Thoracic aorta (tissue), 2 donors: ENCODE results near the gene SCYL1. TPM values are rescaled to one million over a fixed set of nuclear protein-coding genes. Genes with fewer than 3 reads are reported as not detected.
A peak's percentile ranks its signal among the peaks of the same experiment; 100 is the strongest.

Source experiments
- ATAC-seq: fragments of 150-250 bp; one replicate; pipeline ENCODE4 v1.8.0; 2017; ENCODE audit warnings: low read depth; ENCODE audit not compliant: insufficient number of reproducible peaks, low FRiP score
- DNase-seq: peaks from one replicate; pipeline ENCODE4 v3.0.0-alpha.2; 2020; ENCODE audit warnings: low spot score
- H3K27ac ChIP-seq, 2 donors: fragments of 200-600 bp; sonication (generic); 1 replicate in 1 of 2; 2 replicates in 1 of 2; pipeline ENCODE4 v1.5.1; 2016; ENCODE audit warnings: mild to moderate bottlenecking in 2 of 2, moderate library complexity in 2 of 2
- H3K27me3 ChIP-seq: fragments of 200-600 bp; sonication (generic); replicated peaks from 2 replicates; pipeline ENCODE4 v1.6.0; 2016; ENCODE audit warnings: mild to moderate bottlenecking; ENCODE audit not compliant: insufficient read depth
- H3K36me3 ChIP-seq: fragments of 200-600 bp; sonication (generic); one replicate; pipeline ENCODE4 v1.5.1; 2016
- H3K4me1 ChIP-seq, 2 donors: fragments of 200-600 bp; sonication (generic); 1 replicate in 1 of 2; 2 replicates in 1 of 2; pipeline versions ENCODE4 v1.5.1 to v1.6.0; 2016; ENCODE audit warnings: low read depth in 2 of 2, mild to moderate bottlenecking in 1 of 2; ENCODE audit not compliant: control insufficient read depth in 1 of 2
- H3K4me3 ChIP-seq: fragments of 200-600 bp; sonication (generic); 2 replicates; pipeline ENCODE4 v1.5.1; 2016; ENCODE audit warnings: mild to moderate bottlenecking
- H3K9me3 ChIP-seq: fragments of 200-600 bp; sonication (generic); 2 replicates; pipeline ENCODE4 v1.5.1; 2016
- total RNA-seq, 2 donors: library from RNA; depleted of rRNA; stranded (reverse); fragments of >200 nt; gene quantifications; one replicate each; pipeline versions ENCODE4 v1.1.0 to v1.2.3, GENCODE V29; 2016
- TF ChIP-seq, protein P1 (sequence below): fragments of 200-600 bp; sonication (generic); IDR thresholded peaks from one replicate; pipeline ENCODE4 v1.5.1; 2019; ENCODE audit warnings: antibody characterized with exemption

SCYL1 gene
- total RNA-seq, 2 donors from 2014 or later = 96.8 to 106 TPM

DNA sequence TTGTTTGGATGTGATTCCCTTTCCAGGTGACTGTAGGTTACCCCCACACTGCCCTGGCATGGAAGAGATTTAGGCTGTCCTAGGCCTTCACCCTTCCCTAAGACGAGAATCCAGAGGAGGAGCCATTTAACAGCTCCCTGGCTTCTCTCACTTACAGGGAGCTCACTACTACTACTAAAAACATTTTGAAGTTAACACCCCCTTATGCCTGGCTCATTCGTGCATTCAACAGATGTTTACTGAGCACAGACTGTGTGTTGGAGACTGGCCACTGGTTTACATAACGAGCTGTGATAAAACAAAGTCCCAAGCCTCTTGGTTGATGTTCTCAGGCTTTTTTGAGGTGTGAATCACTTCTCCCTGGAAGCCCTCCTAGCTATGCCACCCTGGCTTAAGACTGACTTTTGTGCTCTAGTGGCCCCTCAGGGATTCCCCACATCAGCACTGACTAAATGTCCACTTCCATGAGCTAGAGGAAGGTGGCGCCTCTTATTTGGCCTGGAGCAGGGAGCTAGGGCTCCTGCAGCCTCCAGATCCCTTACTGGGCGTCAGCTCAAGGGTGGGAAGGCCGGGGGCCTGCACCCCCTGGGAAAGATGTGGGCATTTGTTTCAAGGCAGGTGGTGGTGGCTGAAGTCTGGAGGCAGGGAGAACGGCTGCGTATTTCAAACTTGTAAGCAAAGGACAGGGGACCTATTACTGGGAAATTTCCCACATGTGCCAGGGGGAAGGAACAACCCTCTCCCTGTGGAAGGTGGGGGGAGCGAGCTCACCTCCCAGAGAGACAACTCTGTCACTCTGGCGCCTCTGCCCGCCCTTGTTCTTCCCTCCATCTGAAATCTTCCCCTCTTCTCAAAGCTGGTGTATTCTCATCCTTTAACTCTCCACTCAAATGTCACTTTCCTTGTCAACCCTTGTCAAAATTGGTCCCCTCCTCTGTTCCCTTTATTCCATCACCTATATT is 45.4 kb upstream of the SCYL1 start:
- TF ChIP-seq, protein P1, sequence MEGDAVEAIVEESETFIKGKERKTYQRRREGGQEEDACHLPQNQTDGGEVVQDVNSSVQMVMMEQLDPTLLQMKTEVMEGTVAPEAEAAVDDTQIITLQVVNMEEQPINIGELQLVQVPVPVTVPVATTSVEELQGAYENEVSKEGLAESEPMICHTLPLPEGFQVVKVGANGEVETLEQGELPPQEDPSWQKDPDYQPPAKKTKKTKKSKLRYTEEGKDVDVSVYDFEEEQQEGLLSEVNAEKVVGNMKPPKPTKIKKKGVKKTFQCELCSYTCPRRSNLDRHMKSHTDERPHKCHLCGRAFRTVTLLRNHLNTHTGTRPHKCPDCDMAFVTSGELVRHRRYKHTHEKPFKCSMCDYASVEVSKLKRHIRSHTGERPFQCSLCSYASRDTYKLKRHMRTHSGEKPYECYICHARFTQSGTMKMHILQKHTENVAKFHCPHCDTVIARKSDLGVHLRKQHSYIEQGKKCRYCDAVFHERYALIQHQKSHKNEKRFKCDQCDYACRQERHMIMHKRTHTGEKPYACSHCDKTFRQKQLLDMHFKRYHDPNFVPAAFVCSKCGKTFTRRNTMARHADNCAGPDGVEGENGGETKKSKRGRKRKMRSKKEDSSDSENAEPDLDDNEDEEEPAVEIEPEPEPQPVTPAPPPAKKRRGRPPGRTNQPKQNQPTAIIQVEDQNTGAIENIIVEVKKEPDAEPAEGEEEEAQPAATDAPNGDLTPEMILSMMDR = peak; percentile 34
- DNase-seq = peak; percentile 72
- H3K27me3 ChIP-seq = no peaks in the 10 kb centered on the region
- H3K4me3 ChIP-seq = peak overlapping the region; percentile 96
- H3K4me1 ChIP-seq = peaks cover 48 to 69% of the 10 kb centered on the region in 2 donors
- peak overlapping the region; percentile 98 to 99 for H3K27ac ChIP-seq
- H3K9me3 ChIP-seq = no peaks in the 10 kb centered on the region
- ATAC-seq = peak; percentile 67
- H3K36me3 ChIP-seq = no peaks in the 10 kb centered on the region

DNA sequence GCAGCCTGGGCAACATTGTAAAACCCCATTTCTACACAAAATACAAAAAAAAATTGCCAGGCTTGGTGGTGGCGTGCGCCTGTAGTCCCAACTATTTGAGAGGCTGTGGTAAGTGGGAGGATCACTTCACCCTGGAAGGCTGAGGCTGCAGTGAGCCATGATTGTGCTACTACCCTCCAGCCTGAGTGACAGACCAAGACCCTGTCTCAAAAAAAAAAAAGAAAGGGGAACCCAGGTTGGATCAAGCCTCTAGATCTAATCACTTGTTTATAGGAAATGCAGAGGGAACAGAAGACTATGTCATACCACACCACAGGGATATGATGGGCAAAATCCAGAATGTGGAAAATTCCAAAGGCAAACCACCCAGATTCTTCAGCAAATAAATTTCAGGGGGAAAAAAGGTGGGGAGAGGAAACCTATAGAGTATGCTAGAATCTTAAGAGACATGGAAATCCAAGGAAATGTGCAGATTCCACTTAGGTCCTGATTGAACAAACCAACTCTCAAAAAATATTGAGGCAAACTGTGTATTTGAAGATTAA is 42.5 kb upstream of the SCYL1 start:
- Histone ChIP-seq H3K4me3 (no peak overlapping the region), H3K4me1 (peaks cover 62 to 82% of the 10 kb centered on the region in 2 donors), H3K36me3 (no peaks in the 10 kb centered on the region), H3K27ac (peak overlapping the region; percentile 98 to 99), H3K9me3 (no peaks in the 10 kb centered on the region), H3K27me3 (no peaks in the 10 kb centered on the region)
- DNase-seq = no peak
- no peak for ATAC-seq
- TF ChIP-seq, protein P1 = no peak

DNA sequence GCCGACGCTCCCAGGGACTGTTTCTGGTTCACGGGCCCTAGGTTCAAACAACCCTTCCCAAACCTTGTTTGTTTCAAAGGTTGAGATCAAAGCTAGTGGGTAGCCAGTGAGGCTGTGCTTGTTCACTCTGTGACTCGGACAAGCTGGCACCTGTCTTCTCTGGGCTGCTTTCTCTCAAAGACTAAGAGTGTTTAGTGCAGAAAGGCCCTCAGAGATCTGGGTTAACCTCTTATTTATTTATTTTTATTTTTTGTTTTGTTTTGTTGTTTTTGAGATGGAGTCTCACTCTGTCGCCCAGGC is 39.0 kb upstream of the SCYL1 start:
- Histone ChIP-seq H3K27ac (peak overlapping the region; percentile 93 to 96), H3K4me1 (peaks cover 67 to 83% of the 10 kb centered on the region in 2 donors), H3K27me3 (no peaks in the 10 kb centered on the region), H3K36me3 (no peaks in the 10 kb centered on the region), H3K4me3 (no peak overlapping the region), H3K9me3 (no peaks in the 10 kb centered on the region)
- TF ChIP-seq, protein P1 = no peak
- ATAC-seq (no peak), DNase-seq (no peak)

DNA sequence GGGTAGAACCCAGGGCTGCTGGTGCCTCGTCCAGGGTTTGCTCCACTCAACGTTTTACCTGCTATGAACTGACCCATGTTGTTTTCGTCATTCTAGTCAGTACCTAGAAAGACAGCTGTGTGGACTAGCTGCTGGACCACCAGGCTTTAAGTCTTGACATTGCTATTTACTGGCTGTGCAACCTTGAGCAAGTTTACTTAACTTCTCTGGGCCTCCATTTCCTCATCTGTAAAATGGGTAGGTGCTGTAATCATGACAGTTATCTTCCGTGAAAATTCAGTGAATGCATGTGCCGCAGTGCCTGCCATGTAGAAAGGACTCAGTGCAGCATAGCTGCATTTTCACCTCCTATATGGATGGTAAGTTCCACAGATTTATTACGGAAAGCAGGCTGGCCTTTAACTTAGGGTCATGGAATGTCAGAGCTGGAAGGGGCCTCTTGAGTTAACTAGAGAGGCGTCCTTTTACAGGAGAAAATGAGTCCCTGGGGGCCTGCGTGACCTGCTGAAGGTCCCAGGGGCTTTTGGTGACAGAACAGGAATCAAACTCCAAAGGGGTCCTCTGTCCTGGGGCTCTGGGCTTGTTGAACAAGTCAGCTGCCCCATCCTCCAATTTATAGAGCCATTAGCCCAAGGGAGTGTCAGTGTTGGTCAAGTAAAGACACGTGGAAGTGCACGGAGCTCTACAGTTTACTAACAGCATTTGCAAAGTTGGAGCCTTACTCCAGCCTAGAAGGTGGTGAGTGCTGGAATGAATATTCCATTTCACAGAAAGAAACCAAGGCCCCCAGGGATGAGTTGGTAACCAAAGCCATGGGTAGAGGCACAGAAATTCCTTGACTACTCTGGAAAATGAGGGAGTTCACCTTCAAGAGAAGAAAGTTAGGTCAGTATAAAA is 38.1 kb upstream of the SCYL1 start:
- ATAC-seq (no peak), DNase-seq (no peak)
- Histone ChIP-seq H3K9me3 (no peaks in the 10 kb centered on the region), H3K36me3 (no peaks in the 10 kb centered on the region), H3K27ac (peak overlapping the region; percentile 93 to 96), H3K4me3 (peak overlapping the region; percentile 14), H3K27me3 (no peaks in the 10 kb centered on the region), H3K4me1 (peaks cover 67 to 83% of the 10 kb centered on the region in 2 donors)
- TF ChIP-seq, protein P1 = no peak
